ENCODE measurements around the gene HOXD8.

HOXD8 gene

DNA sequence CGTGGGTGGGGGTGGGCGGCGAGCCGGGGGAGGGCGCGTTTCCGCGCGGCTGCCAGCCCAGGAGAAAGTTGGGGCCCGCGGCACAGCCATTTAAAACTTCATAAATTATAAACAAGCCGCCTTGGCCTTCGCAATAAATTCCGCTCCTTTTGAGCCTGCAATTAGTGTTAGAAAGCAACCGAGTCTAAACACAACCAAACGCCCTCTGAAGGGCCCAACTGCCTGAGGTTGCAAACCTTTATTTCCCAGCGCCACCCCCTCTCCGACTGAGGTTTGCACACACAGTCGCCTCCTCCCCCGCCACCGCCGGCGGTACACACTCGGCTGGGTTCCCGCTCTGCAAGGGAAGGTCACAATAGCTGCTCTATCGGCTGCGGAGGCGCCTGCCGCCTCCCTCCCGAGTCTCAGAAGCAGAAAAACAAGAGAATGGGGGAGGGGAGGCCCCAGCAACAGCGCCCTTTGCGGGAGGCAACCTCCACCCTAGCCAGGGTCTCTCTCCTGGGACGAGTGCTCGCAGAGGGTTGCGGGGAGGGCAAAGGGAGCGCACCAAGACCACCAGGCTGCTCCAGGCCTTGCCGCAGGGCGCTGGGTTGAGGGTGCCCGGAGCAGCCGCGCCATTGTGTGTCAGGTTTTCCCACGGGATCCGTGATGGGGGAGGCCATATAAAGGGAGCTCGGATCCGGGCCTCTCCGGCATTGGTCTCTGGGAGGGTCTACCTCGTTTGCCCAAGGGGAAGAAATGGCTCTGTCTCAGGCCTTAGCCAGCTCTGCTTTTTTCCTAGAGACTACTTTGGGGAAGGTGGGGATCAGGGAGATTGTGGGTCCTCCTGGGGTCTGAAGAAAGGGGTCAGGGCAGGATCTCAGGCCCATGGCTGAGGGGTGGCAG is 45.6 kb downstream of the HOXD8 start:
- DNase-seq: no peak

DNA sequence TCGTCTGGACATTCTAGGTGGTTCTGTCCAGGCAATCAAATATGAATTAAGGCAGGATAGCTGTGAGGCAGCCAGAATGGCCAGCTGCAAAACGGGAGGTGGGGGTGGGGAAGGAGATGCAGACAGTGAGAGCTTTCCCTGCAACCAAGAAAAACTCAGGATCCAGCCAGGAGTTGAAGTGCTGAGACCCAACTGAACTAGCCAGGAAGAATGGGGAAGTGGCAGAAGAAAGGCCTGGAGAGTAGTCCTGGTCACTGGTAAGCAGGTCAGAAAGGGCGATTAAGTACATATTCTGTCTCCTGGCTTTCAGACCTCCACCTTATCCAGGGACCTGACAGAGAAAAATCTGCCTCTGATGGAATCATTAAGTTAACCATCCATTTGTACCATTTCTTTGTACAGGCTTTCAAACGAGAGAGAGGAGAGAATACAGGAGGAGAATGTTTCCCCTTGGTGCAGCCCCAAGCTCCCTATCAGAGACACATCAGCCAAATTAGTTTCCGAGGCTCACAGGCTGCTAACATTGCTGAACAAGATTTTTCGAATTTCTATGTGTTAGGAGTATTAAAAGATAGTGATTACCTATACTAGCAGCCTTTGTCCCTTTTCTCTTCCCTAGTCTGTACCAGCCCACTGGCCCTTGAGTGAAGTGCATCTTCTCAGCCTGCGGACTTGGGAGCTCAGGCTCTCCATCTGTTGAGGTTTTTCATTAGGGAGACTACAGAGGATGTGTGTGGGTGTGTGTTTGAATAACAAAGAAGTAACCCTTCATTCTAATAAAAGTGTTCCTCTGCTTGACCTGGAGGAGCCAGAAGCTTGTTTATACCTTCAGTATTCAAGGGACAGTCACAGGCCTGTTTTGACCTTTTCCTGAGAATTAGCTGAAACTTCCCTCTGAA is 46.5 kb downstream of the HOXD8 start:
- DNase-seq: no peak

DNA sequence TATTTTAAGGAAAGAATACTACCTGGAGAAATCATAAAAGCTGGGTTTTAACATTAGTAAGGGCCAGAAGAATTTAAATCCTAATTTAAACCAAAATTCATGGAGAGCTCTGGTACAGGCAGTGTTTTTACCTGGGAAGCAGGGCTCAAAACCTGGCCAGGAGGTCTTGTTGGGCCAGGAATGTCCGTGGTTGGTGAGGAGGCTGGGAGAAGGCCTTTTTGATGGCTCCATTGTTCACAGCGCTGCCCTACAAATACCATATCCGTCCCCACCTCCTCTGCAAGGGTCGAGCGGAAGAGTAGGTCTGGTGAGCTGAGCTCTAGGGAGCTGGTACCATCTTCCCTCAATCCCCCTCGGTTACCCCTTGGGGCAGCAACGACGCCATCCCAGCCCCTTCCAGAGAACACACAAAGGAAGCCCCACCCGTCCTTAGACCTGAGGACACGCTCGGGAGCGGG is 48.1 kb downstream of the HOXD8 start:
- no peak for DNase-seq

DNA sequence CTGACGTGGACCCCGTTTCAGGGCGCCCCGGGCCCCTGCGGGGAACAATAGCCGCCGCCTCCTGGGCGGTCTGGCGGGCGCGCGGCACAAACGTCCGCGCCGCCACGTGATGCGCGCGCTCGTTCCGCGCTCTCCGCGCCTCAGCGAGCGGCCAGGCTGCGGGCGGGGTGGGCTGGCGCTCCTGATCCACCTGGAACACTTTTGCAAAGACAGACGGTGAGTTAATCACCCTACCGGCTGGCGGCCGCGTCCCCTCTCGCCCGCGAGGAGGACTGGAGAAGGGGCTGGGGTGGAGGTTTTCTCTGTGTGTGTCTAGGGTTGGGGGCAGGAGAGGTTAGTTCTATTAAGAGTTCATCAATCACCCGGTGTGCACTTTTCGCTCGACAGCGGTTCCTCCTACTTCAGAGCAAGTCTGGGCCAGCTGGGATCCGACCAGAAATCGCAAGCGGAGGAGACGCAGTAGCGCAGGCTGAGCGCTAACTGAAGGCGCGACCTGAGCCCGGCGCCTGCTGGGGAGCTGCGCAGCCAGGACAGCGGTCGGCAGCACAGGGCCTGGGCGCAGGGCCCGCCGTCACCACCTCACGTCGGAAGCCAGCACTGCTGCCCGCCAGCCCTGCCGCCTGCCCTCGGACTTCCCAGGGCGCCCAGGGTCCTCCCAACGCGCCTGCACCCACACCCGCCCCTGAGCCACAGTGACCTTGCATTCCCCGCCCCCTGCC is 48.7 kb downstream of the HOXD8 start:
- DNase-seq: no peak

DNA sequence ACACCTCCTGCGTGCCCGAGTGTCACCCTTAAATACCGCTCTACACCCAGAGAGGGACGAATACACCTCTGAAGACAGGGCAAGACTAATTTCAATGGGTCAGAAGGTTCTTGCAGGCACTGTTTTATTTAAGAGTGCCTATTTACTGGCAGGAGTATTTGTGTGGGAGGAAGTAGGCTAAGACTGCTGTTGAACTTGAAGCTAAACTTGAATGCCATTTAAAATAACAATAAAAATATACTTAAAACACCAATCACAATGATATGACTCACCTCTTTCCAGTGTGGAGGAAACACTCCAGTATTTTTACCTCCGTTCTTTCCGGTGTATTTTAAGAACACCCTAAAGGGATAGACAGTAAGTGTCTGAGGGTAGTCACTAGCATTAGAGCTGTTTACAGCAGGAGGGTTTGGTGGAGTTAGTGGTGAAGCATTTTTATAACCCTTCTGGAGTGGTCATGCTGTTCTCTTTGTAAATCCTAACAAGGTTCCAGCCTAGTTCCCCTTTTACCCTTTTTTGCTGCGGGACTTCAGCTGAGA is 49.3 kb downstream of the HOXD8 start:
- no peak for DNase-seq

DNA sequence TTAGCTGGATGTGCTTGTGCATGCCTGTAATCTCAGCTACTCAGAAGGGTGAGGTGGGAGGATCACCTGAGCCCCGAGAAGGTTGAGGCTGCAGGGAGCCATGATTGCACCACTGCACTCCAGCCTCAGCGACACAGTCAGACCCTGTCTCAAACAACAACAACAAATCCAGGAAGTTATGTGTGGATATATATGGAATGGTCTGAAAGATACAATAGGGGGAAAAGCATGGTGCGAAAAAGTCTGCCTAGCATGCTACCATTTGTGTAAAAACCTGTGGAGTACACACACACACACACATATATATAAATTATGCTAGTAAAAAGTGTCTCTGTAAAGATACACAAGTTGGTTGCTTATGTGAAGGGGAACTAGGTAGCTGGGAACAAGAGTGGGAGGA is 52.0 kb downstream of the HOXD8 start:
- DNase-seq: no peak
